DOHH2 (cell line): ENCODE results near the gene GMPR2.

Experiments
- H3F3A ChIP-seq: fragments of 200-600 bp; sonication (generic), shearing (Covaris generic); 2 replicates; pipeline ENCODE4 v1.6.0; 2016; ENCODE audit warnings: antibody characterized with exemption, mild to moderate bottlenecking; ENCODE audit not compliant: control insufficient read depth, insufficient read depth
- H3K27ac ChIP-seq: fragments of 200-600 bp; sonication (generic); 2 replicates; pipeline ENCODE4 v1.5.1; 2014; ENCODE audit warnings: low read depth, mild to moderate bottlenecking, low read length, moderate library complexity
- H3K27me3 ChIP-seq: fragments of 200-600 bp; sonication (generic); 2 replicates; pipeline ENCODE4 v1.6.1; 2014; ENCODE audit warnings: mild to moderate bottlenecking, low read length, mixed read lengths; ENCODE audit not compliant: control insufficient read depth
- H3K36me3 ChIP-seq: fragments of 200-600 bp; sonication (generic); 2 replicates; pipeline ENCODE4 v1.6.1; 2014; ENCODE audit warnings: mild to moderate bottlenecking, low read length, moderate library complexity, mixed read lengths; ENCODE audit not compliant: control insufficient read depth
- H3K4me1 ChIP-seq: fragments of 200-600 bp; sonication (generic); 2 replicates; pipeline ENCODE4 v1.6.1; 2014; ENCODE audit warnings: mild to moderate bottlenecking, low read length, mixed read lengths; ENCODE audit not compliant: control insufficient read depth
- H3K4me2 ChIP-seq: fragments of 200-600 bp; sonication (generic); 2 replicates; pipeline ENCODE4 v1.6.0; 2014; ENCODE audit warnings: mild to moderate bottlenecking, low read length, moderate library complexity
- H3K4me3 ChIP-seq: fragments of 200-600 bp; sonication (generic); 2 replicates; pipeline ENCODE4 v1.5.1; 2014; ENCODE audit warnings: mild to moderate bottlenecking, low read length, mixed read lengths
- H3K79me2 ChIP-seq: fragments of 200-600 bp; sonication (generic); 2 replicates; pipeline ENCODE4 v1.6.1; 2014; ENCODE audit warnings: mild to moderate bottlenecking, low read length, mixed read lengths; ENCODE audit not compliant: control insufficient read depth
- H3K9me2 ChIP-seq: fragments of 200-600 bp; sonication (generic); replicated peaks from 2 replicates; pipeline ENCODE4 v1.6.1; 2014; ENCODE audit warnings: mild to moderate bottlenecking, low read length, mixed read lengths; ENCODE audit not compliant: control insufficient read depth
- H3K9me3 ChIP-seq: fragments of 200-600 bp; sonication (generic); 2 replicates; pipeline ENCODE4 v1.6.1; 2014; ENCODE audit warnings: antibody characterized with exemption, low read length, mixed read lengths; ENCODE audit not compliant: control insufficient read depth, insufficient read depth
- H4K20me1 ChIP-seq: fragments of 200-600 bp; sonication (generic); 2 replicates; pipeline ENCODE4 v1.6.0; 2014; ENCODE audit warnings: low read depth, mild to moderate bottlenecking, antibody characterized with exemption, low read length, moderate library complexity; ENCODE audit not compliant: control insufficient read depth, insufficient read depth
- EZH2phosphoT487 ChIP-seq: fragments of 200-600 bp; sonication (generic); IDR thresholded peaks from 2 replicates; pipeline ENCODE4 v1.6.1; 2017; ENCODE audit warnings: borderline replicate concordance, mild to moderate bottlenecking, antibody characterized with exemption, low read length, moderate library complexity, mixed read lengths
- TF ChIP-seq, protein P1 (sequence below): fragments of 200-600 bp; sonication (generic); IDR thresholded peaks from one replicate; pipeline ENCODE4 v1.5.1; 2014; ENCODE audit warnings: antibody characterized with exemption, mild to moderate bottlenecking, low read depth, low read length; ENCODE audit not compliant: poor library complexity, severe bottlenecking

The GMPR2 gene

DNA sequence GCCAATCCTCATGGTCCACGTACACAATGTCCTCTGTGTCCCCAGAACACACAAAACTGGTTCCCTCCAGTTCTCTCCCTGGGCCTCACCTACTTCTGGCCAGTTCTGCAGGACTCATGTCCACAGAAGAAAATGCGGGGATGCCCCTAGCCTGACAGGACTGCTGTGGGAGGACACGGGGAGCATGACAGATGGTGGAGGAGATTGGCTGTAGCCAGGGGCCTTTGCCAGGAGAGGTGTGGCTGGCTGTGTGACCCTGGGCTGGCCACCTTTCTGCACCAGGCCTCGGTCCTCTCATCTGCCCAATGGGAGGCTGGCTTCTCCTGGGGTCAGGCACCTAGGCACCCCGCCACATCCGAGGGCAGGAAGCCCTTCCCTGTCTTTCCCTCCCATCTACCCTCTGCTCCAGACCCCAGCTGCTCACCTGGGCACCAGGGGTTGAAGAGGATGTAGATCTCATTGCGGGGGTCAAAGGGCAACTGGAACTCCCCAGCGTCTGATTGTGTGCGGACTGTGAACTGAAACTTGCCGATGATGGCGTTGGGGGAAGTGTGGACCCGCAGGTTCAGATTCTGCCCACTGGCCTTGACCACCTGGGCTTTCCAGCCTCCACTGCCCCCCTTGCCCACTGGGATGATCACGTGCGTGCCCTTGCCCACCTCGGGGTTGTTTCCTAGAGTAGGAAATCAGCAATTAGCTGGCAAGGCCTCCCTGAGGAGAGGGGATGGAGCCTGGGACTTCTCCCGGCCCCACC, 27.5 kb downstream of the GMPR2 start:
- Histone ChIP-seq H3K27ac (no peak overlapping the region), H3K36me3 (no peaks in the 10 kb centered on the region), H3K4me1 (no peaks in the 10 kb centered on the region), H3F3A (peaks cover 3% of the 10 kb centered on the region; the same call in 1 of the 2 replicates), H3K4me3 (no peak overlapping the region), H3K9me2 (no peaks in the 10 kb centered on the region), H3K9me3 (no peaks in the 10 kb centered on the region), H4K20me1 (no peaks in the 10 kb centered on the region), H3K79me2 (no peaks in the 10 kb centered on the region), H3K4me2 (no peak overlapping the region), H3K27me3 (no peaks in the 10 kb centered on the region)
- TF ChIP-seq, protein P1, sequence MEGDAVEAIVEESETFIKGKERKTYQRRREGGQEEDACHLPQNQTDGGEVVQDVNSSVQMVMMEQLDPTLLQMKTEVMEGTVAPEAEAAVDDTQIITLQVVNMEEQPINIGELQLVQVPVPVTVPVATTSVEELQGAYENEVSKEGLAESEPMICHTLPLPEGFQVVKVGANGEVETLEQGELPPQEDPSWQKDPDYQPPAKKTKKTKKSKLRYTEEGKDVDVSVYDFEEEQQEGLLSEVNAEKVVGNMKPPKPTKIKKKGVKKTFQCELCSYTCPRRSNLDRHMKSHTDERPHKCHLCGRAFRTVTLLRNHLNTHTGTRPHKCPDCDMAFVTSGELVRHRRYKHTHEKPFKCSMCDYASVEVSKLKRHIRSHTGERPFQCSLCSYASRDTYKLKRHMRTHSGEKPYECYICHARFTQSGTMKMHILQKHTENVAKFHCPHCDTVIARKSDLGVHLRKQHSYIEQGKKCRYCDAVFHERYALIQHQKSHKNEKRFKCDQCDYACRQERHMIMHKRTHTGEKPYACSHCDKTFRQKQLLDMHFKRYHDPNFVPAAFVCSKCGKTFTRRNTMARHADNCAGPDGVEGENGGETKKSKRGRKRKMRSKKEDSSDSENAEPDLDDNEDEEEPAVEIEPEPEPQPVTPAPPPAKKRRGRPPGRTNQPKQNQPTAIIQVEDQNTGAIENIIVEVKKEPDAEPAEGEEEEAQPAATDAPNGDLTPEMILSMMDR = no peak
- no peak for TF ChIP-seq EZH2phosphoT487

DNA sequence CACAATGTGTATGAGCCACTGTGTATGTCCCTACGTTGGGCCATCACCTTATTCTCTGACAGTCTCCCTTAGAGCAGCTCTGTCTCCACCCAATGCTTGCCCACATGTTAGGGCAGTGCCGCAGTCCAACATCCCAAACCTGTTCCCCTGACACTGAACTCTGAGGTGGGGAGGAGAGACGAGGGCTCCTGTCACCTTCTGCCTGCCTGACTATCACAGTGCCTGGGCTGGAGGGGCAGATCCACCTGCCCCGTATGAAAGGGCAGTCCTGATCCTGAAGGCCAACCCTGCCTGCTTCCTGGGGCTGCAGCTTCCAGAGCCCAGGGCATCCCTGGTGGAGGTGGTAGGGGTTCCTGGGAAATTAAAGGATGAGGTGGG, 28.0 kb downstream of the GMPR2 start:
- Histone ChIP-seq H3K9me3 (no peaks in the 10 kb centered on the region), H3K36me3 (no peaks in the 10 kb centered on the region), H3F3A (peaks cover 3% of the 10 kb centered on the region; the same call in 1 of the 2 replicates), H4K20me1 (no peaks in the 10 kb centered on the region), H3K27ac (no peak overlapping the region), H3K9me2 (no peaks in the 10 kb centered on the region), H3K27me3 (no peaks in the 10 kb centered on the region), H3K4me1 (no peaks in the 10 kb centered on the region), H3K4me2 (no peak overlapping the region), H3K4me3 (no peak overlapping the region), H3K79me2 (no peaks in the 10 kb centered on the region)
- no peak for TF ChIP-seq EZH2phosphoT487
- TF ChIP-seq, protein P1 = no peak

DNA sequence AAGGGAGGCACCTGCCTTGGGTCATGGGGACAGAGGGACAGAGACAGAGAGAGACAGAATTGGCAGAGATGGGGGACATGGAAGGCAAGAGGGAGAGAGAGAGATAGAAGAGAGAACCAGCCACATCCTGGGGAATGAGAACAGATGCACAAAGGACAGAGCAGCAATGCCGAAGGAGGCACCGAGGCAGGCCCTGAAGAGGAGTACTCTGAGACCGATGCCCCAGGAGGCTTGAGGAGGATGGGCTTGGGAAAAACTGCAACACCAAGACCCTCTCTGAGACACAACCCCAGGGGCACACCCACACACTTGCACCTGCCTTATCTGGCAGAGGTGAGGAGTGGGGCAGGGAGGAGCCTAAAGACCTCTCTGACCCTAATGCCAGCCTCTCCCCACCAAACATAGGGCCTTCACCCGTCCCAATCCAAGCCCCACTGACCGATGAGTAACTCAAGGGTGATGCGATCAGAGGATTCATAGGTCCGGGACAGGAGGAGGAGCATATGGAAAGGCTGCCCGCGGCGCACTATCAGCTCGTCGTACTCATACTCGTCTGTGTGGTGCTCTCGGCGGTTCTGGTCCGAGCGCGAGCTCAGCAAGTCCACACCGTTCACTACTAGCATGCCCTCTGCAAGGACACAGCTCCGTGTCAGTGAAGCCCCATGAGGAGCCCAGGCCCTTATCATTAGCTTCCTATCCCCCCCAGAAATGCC, 28.7 kb downstream of the GMPR2 start:
- no peaks in the 10 kb centered on the region for H3K4me1 ChIP-seq
- TF ChIP-seq EZH2phosphoT487 = no peak
- TF ChIP-seq, protein P1 = no peak

More for the DNA sequence above, 28.7 kb downstream of the GMPR2 start:
- no peak overlapping the region for H3K27ac ChIP-seq
- H3K4me2 ChIP-seq = no peak overlapping the region
- no peaks in the 10 kb centered on the region for H4K20me1 ChIP-seq
- no peaks in the 10 kb centered on the region for H3K27me3 ChIP-seq
- no peaks in the 10 kb centered on the region for H3K9me2 ChIP-seq
- H3K9me3 ChIP-seq = no peaks in the 10 kb centered on the region
- H3K4me3 ChIP-seq = no peak overlapping the region
- no peaks in the 10 kb centered on the region for H3K36me3 ChIP-seq
- no peaks in the 10 kb centered on the region for H3K79me2 ChIP-seq
- peaks cover 3% of the 10 kb centered on the region; the same call in 1 of the 2 replicates for H3F3A ChIP-seq
